H9 (cell line): ENCODE data around the gene RGS6. TPM values are rescaled to one million over a fixed set of nuclear protein-coding genes. Genes with fewer than 3 reads are reported as not detected.

ENCODE experiments used
- DNase-seq: peaks from one replicate; pipeline ENCODE4 v3.0.0-alpha.2; 2017
- H2AFZ ChIP-seq: one replicate; pipeline ENCODE4 v1.6.1; 2013; ENCODE audit warnings: mild to moderate bottlenecking, low read length, control low read depth, moderate library complexity
- H2AK5ac ChIP-seq: 2 replicates; pipeline ENCODE4 v1.6.1; 2013; ENCODE audit warnings: low read length, control low read depth, mixed read lengths; ENCODE audit not compliant: insufficient read length
- H2BK120ac ChIP-seq: one replicate; pipeline ENCODE4 v1.6.1; 2013; ENCODE audit warnings: low read depth, mild to moderate bottlenecking, low read length, control low read depth, inconsistent platforms; ENCODE audit not compliant: poor library complexity, severe bottlenecking
- H2BK12ac ChIP-seq: 2 replicates; pipeline ENCODE4 v1.6.1; 2013; ENCODE audit warnings: low read length, control low read depth, mixed read lengths, low read depth; ENCODE audit not compliant: insufficient read length
- H2BK15ac ChIP-seq: 2 replicates; pipeline ENCODE4 v1.6.1; 2013; ENCODE audit warnings: low read depth, low read length, control low read depth
- H2BK20ac ChIP-seq: one replicate; pipeline ENCODE4 v1.6.1; 2013; ENCODE audit warnings: low read depth, mild to moderate bottlenecking, low read length, control low read depth, inconsistent platforms; ENCODE audit not compliant: poor library complexity, severe bottlenecking
- H2BK5ac ChIP-seq: 2 replicates; pipeline ENCODE4 v1.6.1; 2013; ENCODE audit warnings: low read length, control low read depth, mixed read lengths; ENCODE audit not compliant: insufficient read length
- H3K14ac ChIP-seq: 2 replicates; pipeline ENCODE4 v1.6.1; 2013; ENCODE audit warnings: low read length, control low read depth; ENCODE audit not compliant: insufficient read depth
- H3K18ac ChIP-seq: 2 replicates; pipeline ENCODE4 v1.6.1; 2013; ENCODE audit warnings: low read depth, mild to moderate bottlenecking, mixed read lengths, low read length, control low read depth; ENCODE audit not compliant: insufficient read length
- H3K23ac ChIP-seq: 2 replicates; pipeline ENCODE4 v1.6.1; 2013; ENCODE audit warnings: low read length, control low read depth, mixed read lengths, low read depth; ENCODE audit not compliant: insufficient read length
- H3K23me2 ChIP-seq: 2 replicates; pipeline ENCODE4 v1.6.1; 2013; ENCODE audit warnings: low read depth, mild to moderate bottlenecking, mixed read lengths, low read length, control low read depth; ENCODE audit not compliant: insufficient read length, poor library complexity, severe bottlenecking
- H3K27ac ChIP-seq: 2 replicates; pipeline ENCODE4 v1.5.1; 2013; ENCODE audit warnings: low read length, control low read depth, mixed read lengths, low read depth; ENCODE audit not compliant: insufficient read length
- H3K27me3 ChIP-seq: 2 replicates; pipeline ENCODE4 v1.6.1; 2013; ENCODE audit warnings: low read length, control low read depth, inconsistent platforms; ENCODE audit not compliant: insufficient read depth
- H3K4ac ChIP-seq: 2 replicates; pipeline ENCODE4 v1.6.1; 2013; ENCODE audit warnings: low read depth, mild to moderate bottlenecking, control low read depth, inconsistent platforms, low read length, moderate library complexity
- H3K4me1 ChIP-seq: 2 replicates; pipeline ENCODE4 v1.6.1; 2013; ENCODE audit warnings: low read length, control low read depth, inconsistent platforms; ENCODE audit not compliant: insufficient read depth
- H3K4me2 ChIP-seq: 2 replicates; pipeline ENCODE4 v1.6.1; 2013; ENCODE audit warnings: low read length, control low read depth, mixed read lengths; ENCODE audit not compliant: insufficient read length, insufficient read depth
- H3K56ac ChIP-seq: 2 replicates; pipeline ENCODE4 v1.6.1; 2013; ENCODE audit warnings: low read depth, mild to moderate bottlenecking, mixed read lengths, low read length, control low read depth; ENCODE audit not compliant: insufficient read length
- H3K79me1 ChIP-seq: 2 replicates; pipeline ENCODE4 v1.6.1; 2013; ENCODE audit warnings: low read depth, mild to moderate bottlenecking, moderate library complexity, low read length, control low read depth, inconsistent platforms; ENCODE audit not compliant: insufficient read depth, poor library complexity, severe bottlenecking
- H3K79me2 ChIP-seq: 2 replicates; pipeline ENCODE4 v1.6.1; 2013; ENCODE audit warnings: low read length, control low read depth, inconsistent platforms; ENCODE audit not compliant: insufficient read depth
- H3K9ac ChIP-seq: 2 replicates; pipeline ENCODE4 v1.6.1; 2013; ENCODE audit warnings: low read length, control low read depth, mixed read lengths; ENCODE audit not compliant: insufficient read length; ENCODE audit errors: extremely low read depth
- H3K9me3 ChIP-seq: one replicate; pipeline ENCODE4 v1.6.1; 2013; ENCODE audit warnings: low read depth, low read length, inconsistent platforms; ENCODE audit not compliant: control insufficient read depth
- H3T11ph ChIP-seq: one replicate; pipeline ENCODE4 v1.6.1; 2013; ENCODE audit warnings: mild to moderate bottlenecking, low read length, control low read depth, inconsistent platforms
- H4K20me1 ChIP-seq: one replicate; pipeline ENCODE4 v1.6.1; 2013; ENCODE audit not compliant: control insufficient read depth, insufficient read length, insufficient read depth
- H4K5ac ChIP-seq: 2 replicates; pipeline ENCODE4 v1.6.1; 2013; ENCODE audit warnings: low read depth, mild to moderate bottlenecking, mixed read lengths, low read length, control low read depth; ENCODE audit not compliant: insufficient read length
- H4K8ac ChIP-seq: replicated peaks from 2 replicates; pipeline ENCODE4 v1.6.1; 2013; ENCODE audit warnings: low read length, control low read depth, mixed read lengths, low read depth; ENCODE audit not compliant: insufficient read length
- H4K91ac ChIP-seq: 2 replicates; pipeline ENCODE4 v1.6.1; 2013; ENCODE audit warnings: low read depth, mild to moderate bottlenecking, moderate library complexity, mixed read lengths, low read length, control low read depth; ENCODE audit not compliant: insufficient read length
- H3K27ac Mint-ChIP-seq, 3 experiments: 2 replicates in 2 of 3; 3 replicates in 1 of 3; pipeline ENCODE4 v1.8.0; 2020 to 2021; ENCODE audit warnings: mixed read lengths in 3 of 3, mild to moderate bottlenecking in 1 of 3, moderate library complexity in 1 of 3
- H3K27me3 Mint-ChIP-seq: 2 replicates; pipeline ENCODE4 v1.8.0; 2021; ENCODE audit warnings: low read depth, mild to moderate bottlenecking, moderate library complexity, mixed read lengths
- H3K36me3 Mint-ChIP-seq, 3 experiments: 2 replicates in 2 of 3; 3 replicates in 1 of 3; pipeline ENCODE4 v1.8.0; 2020 to 2021; ENCODE audit warnings: low read depth in 3 of 3, mixed read lengths in 3 of 3; ENCODE audit not compliant: insufficient read depth in 1 of 3
- H3K4me1 Mint-ChIP-seq, 2 experiments: 2 replicates each; pipeline ENCODE4 v1.8.0; 2020; ENCODE audit warnings: mixed read lengths in 2 of 2
- H3K4me3 Mint-ChIP-seq, 2 experiments: 2 replicates in 1 of 2; 3 replicates in 1 of 2; pipeline ENCODE4 v1.8.0; 2020 to 2021; ENCODE audit warnings: mild to moderate bottlenecking in 2 of 2, mixed read lengths in 2 of 2, moderate library complexity in 1 of 2
- H3K9me3 Mint-ChIP-seq, 2 experiments: 2 replicates in 1 of 2; 3 replicates in 1 of 2; pipeline ENCODE4 v1.8.0; 2020; ENCODE audit warnings: mild to moderate bottlenecking in 2 of 2, mixed read lengths in 2 of 2, moderate library complexity in 1 of 2
- CTCF ChIP-seq: fragments of 200-600 bp; sonication (generic); conservative IDR thresholded peaks from 3 replicates; pipeline ENCODE4 v1.8.0; 2021; ENCODE audit warnings: antibody characterized with exemption, mild to moderate bottlenecking
- WGBS: extraction: QIAGEN DNeasy Blood & Tissue Kit; methylation state at CpG from one replicate; pipeline ENCODE4 v1.1.7; 2013; ENCODE audit warnings: missing lambda C conversion rate, low lambda C conversion rate, mixed read lengths; ENCODE audit not compliant: insufficient read length; ENCODE audit errors: extremely low coverage; 5-methylcytosine and 5-hydroxymethylcytosine counted together
- total RNA-seq: library from RNA; stranded (reverse); gene quantifications from 2 replicates; pipeline ENCODE4 v1.2.1, GENCODE V29; 2021

The RGS6 gene
- total RNA-seq, 1 experiment from 2014 or later: 3.0 TPM

DNA sequence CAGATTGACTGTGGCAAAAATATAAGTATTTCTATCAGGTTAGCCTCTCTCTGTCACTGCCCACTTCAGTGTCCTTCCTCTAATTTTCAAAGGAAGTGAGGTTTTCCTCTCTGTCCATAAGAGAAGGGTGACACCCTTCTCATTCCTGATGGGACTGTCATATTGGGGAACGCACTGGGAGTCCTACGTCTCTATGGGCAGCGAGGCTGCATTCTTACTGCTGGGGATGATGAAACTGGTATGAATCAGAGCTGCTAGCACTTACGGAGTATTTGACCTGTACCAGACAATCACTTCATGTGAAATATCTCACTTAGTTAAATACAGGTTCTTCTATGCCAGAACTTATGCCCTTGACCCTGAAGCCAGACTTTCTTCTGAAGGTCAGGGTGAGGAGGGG lies 525.4 kb downstream of the RGS6 start:
- no peaks in the 10 kb centered on the region for H3K27me3 ChIP-seq
- H3K9me3 ChIP-seq: no peaks in the 10 kb centered on the region
- H2AK5ac ChIP-seq: no peak overlapping the region
- no peak overlapping the region for H3K18ac ChIP-seq
- no CpG with 5 or more reads among the region's 4 CpGs for WGBS
- no peaks in the 10 kb centered on the region for H3K79me2 ChIP-seq
- H3K14ac ChIP-seq: no peak overlapping the region
- no peak overlapping the region for H3K9ac ChIP-seq
- Mint-ChIP-seq H3K4me3 (no peak overlapping the region), H3K4me1 (no peaks in the 10 kb centered on the region), H3K9me3 (peaks cover 0 to 3% of the 10 kb centered on the region in 2 experiments; a peak in 2 of 5 replicates), H3K36me3 (no peaks in the 10 kb centered on the region; a peak in 1 of 7 replicates), H3K27me3 (peaks cover 3% of the 10 kb centered on the region; the same call in 1 of the 2 replicates), H3K27ac (no peak overlapping the region)
- no peaks in the 10 kb centered on the region for H3K4me1 ChIP-seq
- no peak overlapping the region for H2BK5ac ChIP-seq
- H4K8ac ChIP-seq: no peak overlapping the region
- H2BK15ac ChIP-seq: no peak overlapping the region
- no peaks in the 10 kb centered on the region for H4K20me1 ChIP-seq
- no peak overlapping the region for H2AFZ ChIP-seq
- H3K27ac ChIP-seq: no peak overlapping the region
- no peak for TF ChIP-seq CTCF
- no peak overlapping the region for H3K4me2 ChIP-seq
- H4K5ac ChIP-seq: no peak overlapping the region
- H3K4ac ChIP-seq: no peak overlapping the region
- no peak for DNase-seq
- no peak overlapping the region for H4K91ac ChIP-seq
- H3T11ph ChIP-seq: no peak overlapping the region
- no peak overlapping the region for H2BK12ac ChIP-seq
- no peaks in the 10 kb centered on the region for H3K23me2 ChIP-seq
- H3K79me1 ChIP-seq: no peaks in the 10 kb centered on the region
- no peak overlapping the region for H3K23ac ChIP-seq
- H3K56ac ChIP-seq: no peak overlapping the region
- H2BK20ac ChIP-seq: no peak overlapping the region
- H2BK120ac ChIP-seq: no peak overlapping the region
